ENCODE data around the gene ACTN3. TPM values are rescaled to one million over a fixed set of nuclear protein-coding genes. Genes with fewer than 3 reads are reported as not detected.
"Not testable (repeated sequence)": the region's sequence is repeated elsewhere in the genome, so short reads cannot be mapped to it uniquely, and the experiment has no call there.

The ACTN3 gene
- total RNA-seq, 1 donor from 2014 or later: 0.11 TPM

GRCh38 chr11:66604155-66604554, 57.5 kb downstream of the ACTN3 start:
- Mint-ChIP-seq H3K4me3 (ENCODE audit: unreplicated experiment) (no peak overlapping the region), H3K27me3 (ENCODE audit: unreplicated experiment) (no peaks in the 10 kb centered on the region), H3K27ac (ENCODE audit: unreplicated experiment) (no peak overlapping the region), H3K36me3 (ENCODE audit: unreplicated experiment) (peaks cover 16% of the 10 kb centered on the region), H3K4me1 (ENCODE audit: unreplicated experiment) (peaks cover 38% of the 10 kb centered on the region), H3K9me3 (ENCODE audit: unreplicated experiment) (no peaks in the 10 kb centered on the region)
- DNase-seq (ENCODE audit: extremely low spot score, unreplicated experiment): no peak
- TF ChIP-seq CTCF (IDR thresholded peaks at IDR 0.05): no peak

GRCh38 chr11:66606608-66607007, 59.9 kb downstream of the ACTN3 start:
- not testable (repeated sequence) for H3K9me3 Mint-ChIP-seq (ENCODE audit: unreplicated experiment); H3K27me3 Mint-ChIP-seq (ENCODE audit: unreplicated experiment); H3K27ac Mint-ChIP-seq (ENCODE audit: unreplicated experiment); H3K4me3 Mint-ChIP-seq (ENCODE audit: unreplicated experiment); DNase-seq (ENCODE audit: extremely low spot score, unreplicated experiment)
- peaks cover 13% of the 10 kb centered on the region for H3K36me3 Mint-ChIP-seq (ENCODE audit: unreplicated experiment)
- H3K4me1 Mint-ChIP-seq (ENCODE audit: unreplicated experiment): peaks cover 23% of the 10 kb centered on the region

GRCh38 chr11:66607126-66607834, 60.6 kb downstream of the ACTN3 start:
- no peaks in the 10 kb centered on the region for H3K27me3 Mint-ChIP-seq (ENCODE audit: unreplicated experiment)
- TF ChIP-seq CTCF (IDR thresholded peaks at IDR 0.05): no peak
- H3K4me1 Mint-ChIP-seq (ENCODE audit: unreplicated experiment): peaks cover 16% of the 10 kb centered on the region
- peaks cover 13% of the 10 kb centered on the region for H3K36me3 Mint-ChIP-seq (ENCODE audit: unreplicated experiment)
- peaks cover 3% of the 10 kb centered on the region for H3K9me3 Mint-ChIP-seq (ENCODE audit: unreplicated experiment)
- no peak overlapping the region for H3K4me3 Mint-ChIP-seq (ENCODE audit: unreplicated experiment)
- peak overlapping the region; percentile 85 for H3K27ac Mint-ChIP-seq (ENCODE audit: unreplicated experiment)
- no peak for DNase-seq (ENCODE audit: extremely low spot score, unreplicated experiment)

- H3K36me3 Mint-ChIP-seq (ENCODE audit: unreplicated experiment): peaks cover 11% of the 10 kb centered on the region
- peaks cover 3% of the 10 kb centered on the region for H3K9me3 Mint-ChIP-seq (ENCODE audit: unreplicated experiment)
- no peak for DNase-seq (ENCODE audit: extremely low spot score, unreplicated experiment)
- H3K27me3 Mint-ChIP-seq (ENCODE audit: unreplicated experiment): no peaks in the 10 kb centered on the region
- no peak overlapping the region for H3K27ac Mint-ChIP-seq (ENCODE audit: unreplicated experiment)
- TF ChIP-seq CTCF (IDR thresholded peaks at IDR 0.05): no peak
- peaks cover 9% of the 10 kb centered on the region for H3K4me1 Mint-ChIP-seq (ENCODE audit: unreplicated experiment)
- H3K4me3 Mint-ChIP-seq (ENCODE audit: unreplicated experiment): no peak overlapping the region
Observed at GRCh38 chr11:66609721-66610617, 63.3 kb downstream of the ACTN3 start.

GRCh38 chr11:66612458-66612857, 65.8 kb downstream of the ACTN3 start:
- TF ChIP-seq CTCF (IDR thresholded peaks at IDR 0.05): no peak
- Mint-ChIP-seq H3K27ac (ENCODE audit: unreplicated experiment) (no peak overlapping the region), H3K36me3 (ENCODE audit: unreplicated experiment) (peaks cover 2% of the 10 kb centered on the region), H3K4me3 (ENCODE audit: unreplicated experiment) (no peak overlapping the region), H3K27me3 (ENCODE audit: unreplicated experiment) (no peaks in the 10 kb centered on the region), H3K4me1 (ENCODE audit: unreplicated experiment) (peaks cover 15% of the 10 kb centered on the region), H3K9me3 (ENCODE audit: unreplicated experiment) (peaks cover 3% of the 10 kb centered on the region)
- DNase-seq (ENCODE audit: extremely low spot score, unreplicated experiment): no peak

Other genes with a start within 250 kb of the ACTN3 start
- 68.7 and 70.9 TPM in 2 replicates for gene CD248, start 229.9 kb upstream of the ACTN3 start, total RNA-seq
- 21.0 and 23.6 TPM in 2 replicates for gene RIN1, start 210.5 kb upstream of the ACTN3 start, total RNA-seq
- gene BRMS1, start 201.8 kb upstream of the ACTN3 start, total RNA-seq: 32.3 and 33.4 TPM in 2 replicates
- gene B4GAT1, start 199.3 kb upstream of the ACTN3 start, total RNA-seq: 31.0 and 32.7 TPM in 2 replicates
- gene SLC29A2, start 175.1 kb upstream of the ACTN3 start, total RNA-seq: 2.0 and 3.6 TPM in 2 replicates
- 0.11 and 0.18 TPM in 2 replicates for gene NPAS4, start 125.9 kb upstream of the ACTN3 start, total RNA-seq
- gene MRPL11, start 108.1 kb upstream of the ACTN3 start, total RNA-seq: 42.1 and 45.4 TPM in 2 replicates
- gene PELI3, start 80.0 kb upstream of the ACTN3 start, total RNA-seq: 11.9 and 13.6 TPM in 2 replicates
- gene DPP3, start 66.5 kb upstream of the ACTN3 start, total RNA-seq: 32.9 and 41.0 TPM in 2 replicates
- 44.1 and 51.1 TPM in 2 replicates for gene BBS1, start 36.3 kb upstream of the ACTN3 start, total RNA-seq
- gene ZDHHC24, start 855 bp upstream of the ACTN3 start, total RNA-seq: 15.7 and 16.6 TPM in 2 replicates
- not detected in 2 replicates for gene CTSF, start 21.7 kb downstream of the ACTN3 start, total RNA-seq
- 0.19 and 0.39 TPM in 2 replicates for gene CCDC87, start 46.2 kb downstream of the ACTN3 start, total RNA-seq
- 42.1 and 46.8 TPM in 2 replicates for gene CCS, start 46.3 kb downstream of the ACTN3 start, total RNA-seq
- gene RBM14, start 69.7 kb downstream of the ACTN3 start, total RNA-seq: 59.2 and 62.6 TPM in 2 replicates
- 158 and 167 TPM in 2 replicates for gene RBM4, start 91.8 kb downstream of the ACTN3 start, total RNA-seq
- gene RBM4B, start 131.0 kb downstream of the ACTN3 start, total RNA-seq: 31.2 and 31.4 TPM in 2 replicates
- 12.6 and 12.9 TPM in 2 replicates for gene SPTBN2, start 182.3 kb downstream of the ACTN3 start, total RNA-seq